Activated CD4-positive, alpha-beta T cell treated with anti-CD3 and anti-CD28 coated beads, Interleukin-2, amount 10 ng/mL, durations not matched to agents 7 days and 5 days (primary cell): ENCODE results near the gene PSMC4. TPM values are rescaled to one million over a fixed set of nuclear protein-coding genes. Genes with fewer than 3 reads are reported as not detected.

Experiments
- CTCF ChIA-PET: fragments of 350-600 bp; sonication (Branson Sonifier 250); formaldehyde crosslinking; loops from one replicate; lab custom pipeline; 2021; ENCODE audit warnings: antibody characterized with exemption; lab: Charles Lee
- POLR2A ChIA-PET: fragments of 350-600 bp; sonication (Branson Sonifier 250); formaldehyde crosslinking; loops from one replicate; lab custom pipeline; 2021; ENCODE audit warnings: antibody characterized with exemption; lab: Charles Lee
- DNase-seq: peaks from one replicate; pipeline ENCODE4 v3.0.0-alpha.2; 2020
- H3K27ac Mint-ChIP-seq: one replicate; pipeline ENCODE4 v1.8.0; 2021; ENCODE audit warnings: mild to moderate bottlenecking, moderate library complexity, mixed read lengths
- H3K27me3 Mint-ChIP-seq: one replicate; pipeline ENCODE4 v1.8.0; 2021; ENCODE audit warnings: mixed read lengths
- H3K36me3 Mint-ChIP-seq: one replicate; pipeline ENCODE4 v1.8.0; 2021; ENCODE audit warnings: low read depth, mixed read lengths
- H3K4me1 Mint-ChIP-seq: one replicate; pipeline ENCODE4 v1.8.0; 2021; ENCODE audit warnings: mixed read lengths
- H3K4me3 Mint-ChIP-seq: one replicate; pipeline ENCODE4 v1.8.0; 2021; ENCODE audit warnings: mild to moderate bottlenecking, moderate library complexity, mixed read lengths
- H3K9me3 Mint-ChIP-seq: one replicate; pipeline ENCODE4 v1.8.0; 2021; ENCODE audit warnings: mixed read lengths
- total RNA-seq, 2 experiments: library from RNA; stranded (reverse); gene quantifications; one replicate each; pipeline ENCODE4 v1.2.3, GENCODE V29; 2021

PSMC4 gene
- total RNA-seq, 2 experiments from 2014 or later: 108 to 122 TPM

GRCh38 chr19:39996218-39996810 is 25.3 kb downstream of the PSMC4 start:
- no peaks in the 10 kb centered on the region for H3K27me3 Mint-ChIP-seq
- H3K9me3 Mint-ChIP-seq: peaks cover 21% of the 10 kb centered on the region
- H3K4me1 Mint-ChIP-seq: peaks cover 33% of the 10 kb centered on the region
- POLR2A ChIA-PET: interaction anchor here (1.8 kb wide), 1 partner anchor 26 kb away, joined by 5 read pairs; no protein-coding TSS in a partner anchor
- peak; percentile 50 for DNase-seq
- CTCF ChIA-PET: interaction anchor here (1.8 kb wide), 1 partner anchor 26 kb away, joined by 9 read pairs; the partner anchor contains the start of gene PSMC4
- H3K27ac Mint-ChIP-seq: peak overlapping the region; percentile 97
- peak overlapping the region; percentile 89 for H3K4me3 Mint-ChIP-seq
- peaks cover 47% of the 10 kb centered on the region for H3K36me3 Mint-ChIP-seq

GRCh38 chr19:39996811-39997637 is 26.1 kb downstream of the PSMC4 start, which contains the start of gene ZNF546:
TSS of gene ZNF546 (plus strand) at chr19:39997060. CDS start at chr19:39998327, 1,267 bp downstream.
- H3K36me3 Mint-ChIP-seq: peaks cover 47% of the 10 kb centered on the region
- DNase-seq: peak; percentile 93
- ChIA-PET CTCF (interaction anchor here (1.8 kb wide), 1 partner anchor 27 kb away, joined by 9 read pairs; the partner anchor contains the start of gene PSMC4), POLR2A (interaction anchor here (1.8 kb wide), 1 partner anchor 26 kb away, joined by 5 read pairs; no protein-coding TSS in a partner anchor)
- H3K27ac Mint-ChIP-seq: peak within 1 kb of the TSS; percentile 97
- H3K4me3 Mint-ChIP-seq: peak within 1 kb of the TSS; percentile 89
- H3K27me3 Mint-ChIP-seq: no peaks in the 10 kb centered on the region
- peaks cover 21% of the 10 kb centered on the region for H3K9me3 Mint-ChIP-seq
- peaks cover 31% of the 10 kb centered on the region for H3K4me1 Mint-ChIP-seq

GRCh38 chr19:39997638-39998216 is 26.8 kb downstream of the PSMC4 start:
- peak overlapping the region; percentile 97 for H3K27ac Mint-ChIP-seq
- DNase-seq: peak; percentile 17
- H3K9me3 Mint-ChIP-seq: peaks cover 16% of the 10 kb centered on the region

DNA sequence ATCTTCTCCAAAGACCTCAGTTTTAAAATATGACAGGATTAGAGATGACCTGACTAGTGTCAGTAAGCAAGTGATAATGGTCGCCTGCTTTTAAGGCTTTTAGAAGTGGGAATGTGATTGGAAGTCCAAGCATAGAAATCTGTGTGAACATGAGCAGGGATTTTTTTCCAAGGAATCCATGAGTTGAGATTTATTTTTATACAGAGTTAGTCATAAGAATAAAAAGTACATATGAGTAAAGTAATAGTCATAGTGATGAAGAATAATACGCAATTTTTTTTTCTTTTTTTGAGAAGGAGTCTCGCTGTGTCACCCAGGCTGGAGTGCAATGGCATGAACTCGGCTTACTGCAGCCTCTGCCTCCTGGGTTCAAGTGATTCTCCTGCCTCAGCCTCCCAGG is 27.5 kb downstream of the PSMC4 start:
- Mint-ChIP-seq H3K4me3 (peak overlapping the region; percentile 89), H3K27me3 (no peaks in the 10 kb centered on the region), H3K9me3 (peaks cover 12% of the 10 kb centered on the region), H3K4me1 (peaks cover 29% of the 10 kb centered on the region), H3K27ac (peak overlapping the region; percentile 97), H3K36me3 (peaks cover 33% of the 10 kb centered on the region)
- ChIA-PET CTCF (no interaction called here), POLR2A (no interaction called here)
- no peak for DNase-seq

More at GRCh38 chr19:39997638-39998216, 26.8 kb downstream of the PSMC4 start:
- H3K4me1 Mint-ChIP-seq: peaks cover 29% of the 10 kb centered on the region
- H3K4me3 Mint-ChIP-seq: peak overlapping the region; percentile 89
- CTCF ChIA-PET: interaction anchor here (1.8 kb wide), 1 partner anchor 27 kb away, joined by 9 read pairs; the partner anchor contains the start of gene PSMC4
- POLR2A ChIA-PET: interaction anchor here (1.8 kb wide), 1 partner anchor 27 kb away, joined by 5 read pairs; no protein-coding TSS in a partner anchor
- no peaks in the 10 kb centered on the region for H3K27me3 Mint-ChIP-seq
- peaks cover 41% of the 10 kb centered on the region for H3K36me3 Mint-ChIP-seq

DNA sequence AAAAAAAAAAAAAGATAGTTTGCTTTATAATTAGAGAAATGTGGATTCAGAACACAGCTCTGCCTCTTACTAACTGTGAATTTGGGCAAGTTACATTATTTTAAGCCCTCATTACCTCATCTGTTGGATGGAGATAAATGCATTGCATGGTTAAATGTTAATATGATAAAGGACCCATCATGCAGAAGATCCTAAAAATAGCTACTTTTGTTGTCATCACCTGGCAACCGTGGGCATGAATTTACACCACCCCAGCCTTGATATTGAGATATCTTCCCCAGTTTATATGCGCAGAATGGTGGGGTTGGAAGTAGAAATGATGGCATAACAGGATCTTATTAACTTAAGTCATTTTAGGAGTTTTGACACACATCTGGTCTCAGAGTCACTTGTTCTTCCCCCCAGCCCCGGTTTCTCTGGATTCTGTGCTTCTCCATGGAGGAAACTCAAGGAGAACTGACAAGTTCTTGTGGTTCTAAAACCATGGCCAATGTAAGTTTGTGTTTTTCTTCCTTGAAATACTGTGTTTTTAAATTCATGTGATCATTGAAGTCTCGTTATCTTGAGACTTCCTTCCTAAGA is 34.8 kb downstream of the PSMC4 start:
- no peak for DNase-seq
- Mint-ChIP-seq H3K27me3 (no peaks in the 10 kb centered on the region), H3K36me3 (peaks cover 44% of the 10 kb centered on the region), H3K4me1 (no peaks in the 10 kb centered on the region), H3K9me3 (peaks cover 15% of the 10 kb centered on the region), H3K4me3 (no peak overlapping the region), H3K27ac (no peak overlapping the region)
- POLR2A ChIA-PET: no interaction called here
- CTCF ChIA-PET: no interaction called here

DNA sequence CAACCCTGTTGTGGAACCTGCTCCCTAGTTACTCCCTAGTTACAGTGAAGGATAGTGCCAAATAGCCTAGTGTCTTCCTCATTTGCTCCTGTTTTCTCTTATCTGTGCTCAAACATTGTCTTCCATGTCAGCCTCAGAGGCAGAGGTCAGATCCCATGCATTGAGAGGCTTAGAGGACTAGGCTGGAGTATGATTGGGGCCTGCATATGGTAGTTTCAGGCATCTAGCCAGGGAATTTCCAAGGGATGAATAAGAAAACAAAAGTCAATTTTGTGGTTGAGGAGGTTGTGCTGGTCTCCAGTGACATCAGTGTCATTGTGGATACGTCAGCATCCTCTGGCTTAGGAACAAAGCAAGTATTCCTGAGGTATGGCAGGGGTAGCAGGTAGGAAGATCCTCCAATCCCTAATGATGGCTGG is 35.3 kb downstream of the PSMC4 start:
- CTCF ChIA-PET: no interaction called here

DNA sequence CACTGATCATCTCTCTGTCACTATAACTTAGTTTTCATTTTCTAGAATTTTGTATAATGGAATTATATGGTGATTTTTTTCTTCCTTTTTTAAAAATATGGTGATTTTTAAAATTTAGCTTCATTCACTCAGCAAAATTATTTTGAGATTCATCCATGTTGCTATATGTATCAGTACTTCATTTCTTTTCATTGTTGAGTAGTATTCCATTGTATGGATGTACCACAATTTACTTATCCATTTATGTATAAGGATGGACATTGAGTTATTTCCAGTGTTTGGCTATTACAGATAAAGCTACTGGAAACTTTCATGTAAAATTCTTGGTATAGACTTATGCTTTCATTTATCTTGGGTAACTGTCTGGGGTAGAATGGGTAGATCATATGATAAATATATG is 38.7 kb downstream of the PSMC4 start:
- H3K36me3 Mint-ChIP-seq: peaks cover 82% of the 10 kb centered on the region
- ChIA-PET CTCF (interaction anchor here (0.7 kb wide), 1 partner anchor 1158 kb away, joined by 3 read pairs; no protein-coding TSS in a partner anchor), POLR2A (no interaction called here)
- peaks cover 41% of the 10 kb centered on the region for H3K9me3 Mint-ChIP-seq
- DNase-seq: no peak
- H3K4me1 Mint-ChIP-seq: no peaks in the 10 kb centered on the region
- no peaks in the 10 kb centered on the region for H3K27me3 Mint-ChIP-seq
- no peak overlapping the region for H3K27ac Mint-ChIP-seq
- no peak overlapping the region for H3K4me3 Mint-ChIP-seq

More for the DNA sequence above, 35.3 kb downstream of the PSMC4 start:
- Mint-ChIP-seq H3K36me3 (peaks cover 48% of the 10 kb centered on the region), H3K4me3 (no peak overlapping the region), H3K27ac (no peak overlapping the region), H3K4me1 (no peaks in the 10 kb centered on the region), H3K27me3 (no peaks in the 10 kb centered on the region), H3K9me3 (peaks cover 15% of the 10 kb centered on the region)
- no peak for DNase-seq
- POLR2A ChIA-PET: no interaction called here

- Mint-ChIP-seq H3K27ac (no peak overlapping the region), H3K9me3 (peaks cover 64% of the 10 kb centered on the region), H3K4me3 (no peak overlapping the region), H3K36me3 (peaks cover 69% of the 10 kb centered on the region), H3K4me1 (no peaks in the 10 kb centered on the region), H3K27me3 (no peaks in the 10 kb centered on the region)
- CTCF ChIA-PET: no interaction called here
- POLR2A ChIA-PET: no interaction called here
- DNase-seq: no peak
These were observed 43.0 kb downstream of the PSMC4 start for GRCh38 chr19:40013991-40014390.

DNA sequence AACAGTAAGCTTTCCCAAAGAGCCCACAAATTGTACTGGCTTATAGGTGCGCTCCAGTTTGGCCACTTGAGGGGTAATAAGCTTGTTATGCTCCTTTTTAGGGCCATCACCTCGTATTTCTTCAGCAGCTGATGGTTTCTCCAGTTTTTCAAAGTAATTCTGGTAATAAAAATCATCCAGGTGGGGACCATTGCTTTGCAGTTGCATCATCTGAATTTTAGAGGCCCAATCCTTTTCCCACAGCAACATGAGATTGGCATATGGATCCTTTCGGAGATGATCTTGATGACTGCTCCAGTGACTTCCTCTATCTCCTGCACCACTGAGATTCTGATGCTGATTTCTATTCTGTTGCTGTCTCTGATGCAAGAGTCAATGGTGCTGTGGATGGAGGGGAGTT is 53.0 kb downstream of the PSMC4 start:
- Mint-ChIP-seq H3K27ac (no peak overlapping the region), H3K4me3 (no peak overlapping the region), H3K9me3 (peaks cover 58% of the 10 kb centered on the region), H3K27me3 (no peaks in the 10 kb centered on the region), H3K36me3 (peaks cover 10% of the 10 kb centered on the region), H3K4me1 (no peaks in the 10 kb centered on the region)
- POLR2A ChIA-PET: no interaction called here
- CTCF ChIA-PET: no interaction called here
- DNase-seq: no peak

DNA sequence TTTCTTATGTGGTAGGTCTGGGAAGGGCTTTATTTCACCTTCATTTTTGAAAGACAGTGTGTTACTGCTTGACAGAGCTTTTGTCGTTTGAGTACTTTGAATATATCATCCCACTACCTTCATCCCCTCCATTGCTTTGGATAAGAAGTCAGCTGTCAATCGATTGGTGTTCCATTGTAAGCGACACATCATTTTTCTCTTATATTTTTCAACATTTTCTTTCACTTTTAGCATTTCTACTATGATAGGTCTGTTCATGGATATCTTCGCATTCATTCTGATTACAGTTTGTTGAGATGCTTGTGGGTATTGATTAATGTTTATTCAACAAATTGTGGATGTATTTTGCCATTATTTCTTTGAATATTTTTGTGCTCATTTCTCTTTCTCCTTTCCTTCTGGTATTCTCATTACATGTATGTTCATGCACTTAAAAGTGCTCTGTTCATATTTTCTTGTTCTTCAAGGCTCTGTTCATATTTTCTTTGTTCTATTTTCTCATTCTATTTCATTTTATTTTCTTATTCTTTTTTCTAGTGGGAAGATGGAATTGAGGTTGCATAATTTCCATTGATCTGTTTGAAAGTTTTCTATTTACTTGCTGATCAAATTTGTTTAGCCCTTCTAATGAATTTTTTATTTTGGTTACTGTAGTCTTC is 55.1 kb downstream of the PSMC4 start:
- CTCF ChIA-PET: no interaction called here
- no peaks in the 10 kb centered on the region for H3K4me1 Mint-ChIP-seq
- no peak for DNase-seq
- H3K9me3 Mint-ChIP-seq: peaks cover 65% of the 10 kb centered on the region
- POLR2A ChIA-PET: no interaction called here
- peaks cover 19% of the 10 kb centered on the region for H3K36me3 Mint-ChIP-seq
- no peaks in the 10 kb centered on the region for H3K27me3 Mint-ChIP-seq
- no peak overlapping the region for H3K27ac Mint-ChIP-seq
- no peak overlapping the region for H3K4me3 Mint-ChIP-seq

DNA sequence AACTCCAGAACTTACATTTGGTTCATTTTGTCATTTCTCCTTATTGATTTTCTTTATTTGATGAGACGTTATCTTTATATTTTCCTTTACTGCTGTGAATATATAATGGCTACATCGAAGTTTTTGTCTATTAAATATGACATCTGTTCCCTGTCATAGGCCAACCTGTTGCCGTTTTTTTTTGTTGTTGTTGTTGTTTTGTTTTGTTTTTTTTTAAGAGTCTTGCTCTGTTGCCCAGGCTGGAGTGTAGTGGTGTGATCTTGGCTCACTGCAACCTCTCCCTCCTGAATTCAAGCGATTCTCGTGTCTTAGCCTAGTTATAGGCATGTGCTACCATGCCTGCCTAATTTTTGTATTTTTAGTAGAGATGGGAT is 55.6 kb downstream of the PSMC4 start:
- ChIA-PET CTCF (no interaction called here), POLR2A (no interaction called here)
- no peaks in the 10 kb centered on the region for H3K27me3 Mint-ChIP-seq
- no peak overlapping the region for H3K27ac Mint-ChIP-seq
- peaks cover 65% of the 10 kb centered on the region for H3K9me3 Mint-ChIP-seq
- H3K4me3 Mint-ChIP-seq: no peak overlapping the region
- no peak for DNase-seq
- no peaks in the 10 kb centered on the region for H3K4me1 Mint-ChIP-seq
- H3K36me3 Mint-ChIP-seq: peaks cover 20% of the 10 kb centered on the region
